Aorta (tissue), 5 donors: Measurements from ENCODE around the gene SLC6A19. TPM values are rescaled to one million over a fixed set of nuclear protein-coding genes. Genes with fewer than 3 reads are reported as not detected.

Source experiments
- ATAC-seq: fragments of 200-7000 bp; cut with Tn5 transposase; one replicate; pipeline ENCODE4 v1.9.1; 2022; ENCODE audit warnings: moderate library complexity; ENCODE audit not compliant: low FRiP score
- DNase-seq, 2 donors: peaks; one replicate each; pipeline ENCODE4 v3.0.0-alpha.2; 2020
- H3K27ac ChIP-seq, 2 donors: one replicate each; pipeline ENCODE4 v1.5.1; 2013; ENCODE audit warnings: low read length in 2 of 2, mild to moderate bottlenecking in 2 of 2, moderate library complexity in 2 of 2, control low read depth in 1 of 2, inconsistent platforms in 1 of 2, low read depth in 1 of 2
- H3K27me3 ChIP-seq, 2 donors: one replicate each; pipeline ENCODE4 v1.6.1; 2013; ENCODE audit warnings: control low read depth in 1 of 2, low read length in 1 of 2, mild to moderate bottlenecking in 1 of 2, moderate library complexity in 1 of 2; ENCODE audit not compliant: insufficient read depth in 2 of 2, control insufficient read depth in 1 of 2
- H3K36me3 ChIP-seq, 2 donors: one replicate each; pipeline ENCODE4 v1.6.1; 2013; ENCODE audit warnings: control low read depth in 1 of 2, low read length in 1 of 2, mild to moderate bottlenecking in 1 of 2; ENCODE audit not compliant: insufficient read depth in 2 of 2, control insufficient read depth in 1 of 2
- H3K4me1 ChIP-seq, 2 donors: one replicate each; pipeline ENCODE4 v1.6.1; 2013; ENCODE audit warnings: low read length in 2 of 2, control low read depth in 1 of 2, mild to moderate bottlenecking in 1 of 2, moderate library complexity in 1 of 2; ENCODE audit not compliant: insufficient read depth in 2 of 2, control insufficient read depth in 1 of 2
- H3K4me3 ChIP-seq, 2 donors: one replicate each; pipeline ENCODE4 v1.5.1; 2013; ENCODE audit warnings: low read length in 2 of 2, control low read depth in 1 of 2, mild to moderate bottlenecking in 1 of 2
- H3K9me3 ChIP-seq: one replicate; pipeline ENCODE4 v1.6.1; 2013; ENCODE audit warnings: mild to moderate bottlenecking, low read length; ENCODE audit not compliant: control insufficient read depth
- WGBS, 2 donors: extraction: QIAGEN DNeasy Blood & Tissue Kit; methylation state at CpG; one replicate each; pipeline ENCODE4 v1.1.7; 2013; 5-methylcytosine and 5-hydroxymethylcytosine counted together
- intact Hi-C, 2 donors: fragments of 100-400 bp; cut with DNase I; formaldehyde crosslinking; loops; one replicate each; pipeline versions ENCODE4 v1.14.2 to v1.15.0; 2022
- polyA plus RNA-seq, 2 donors: library from polyadenylated mRNA; stranded (reverse); fragments of 200-250 nt; gene quantifications; one replicate each; pipeline ENCODE4 v1.2.3, GENCODE V29; 2013
- total RNA-seq, 2 donors: library from RNA; stranded (reverse); fragmentation: NEBNext Ultra II Directional; extraction: Animal tissue kit (Norgen Biotek cat#: 25700); gene quantifications; one replicate each; pipeline ENCODE4 v1.2.1, GENCODE V29; 2021
- donor health status: healthy with polysubstance abuse.
- donor health status: Bipolar disorder and iron deficiency.
- donor health status: DM: no; HTN: no; CAD: no.
- donor health status: DM: no; HTN: no; CAD: no.
- donor health status: DM: yes; HTN: yes; CAD: no.

The SLC6A19 gene
- total and polyA plus RNA-seq, 4 donors = 0.12 to 9.5 TPM; not detected in 2

GRCh38 chr5:1182633-1183423, 18.6 kb upstream of the SLC6A19 start:
- ATAC-seq (peak; percentile 28), DNase-seq (peak; percentile 40 to 56)
- intact Hi-C loops = no loop called here
- H3K9me3 ChIP-seq = no peaks in the 10 kb centered on the region
- H3K4me1 ChIP-seq = no peaks in the 10 kb centered on the region
- WGBS, 2 donors = 62 to 64% methylated on average over 31 of the region's 31 CpGs
- no peak overlapping the region for H3K27ac ChIP-seq
- H3K36me3 ChIP-seq = no peaks in the 10 kb centered on the region
- no peak overlapping the region for H3K4me3 ChIP-seq
- H3K27me3 ChIP-seq = no peaks in the 10 kb centered on the region

DNA sequence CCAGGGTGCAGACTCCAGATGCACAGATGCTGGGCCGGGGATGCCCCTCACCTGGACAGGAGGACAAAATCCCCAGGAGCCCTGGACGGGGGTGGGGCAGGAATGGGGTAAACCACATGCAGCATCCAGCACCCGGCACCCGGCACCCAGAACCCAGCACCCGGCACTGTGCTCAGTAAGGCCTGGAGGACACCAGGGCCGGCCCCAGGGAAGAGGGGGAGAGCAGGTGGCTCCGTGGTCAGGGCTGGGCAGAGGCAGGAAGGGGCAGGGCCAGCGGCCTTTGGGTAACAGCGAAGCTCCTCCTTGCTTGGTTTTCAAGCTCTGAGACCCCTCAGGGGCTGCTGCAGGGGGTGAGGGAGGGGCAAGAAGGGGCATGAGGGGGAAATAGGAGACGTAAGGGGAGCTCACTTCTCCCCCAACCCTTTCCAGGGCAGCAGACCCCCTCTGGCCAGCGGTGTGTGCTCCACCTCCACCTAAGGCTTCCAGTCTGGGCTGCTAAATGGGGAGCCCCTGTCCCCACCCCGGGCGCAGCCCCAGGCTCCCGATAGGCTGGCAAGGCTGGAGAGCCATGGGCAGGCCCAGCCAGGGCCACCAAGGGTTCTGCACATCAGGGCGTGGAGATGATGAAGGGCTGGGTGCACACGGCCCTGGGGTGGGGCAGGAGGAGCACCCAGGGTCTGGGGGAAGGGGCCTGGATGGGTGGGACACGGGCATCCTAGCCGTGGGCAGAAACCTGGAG, 17.8 kb upstream of the SLC6A19 start:
- no peaks in the 10 kb centered on the region for H3K27me3 ChIP-seq
- no peaks in the 10 kb centered on the region for H3K36me3 ChIP-seq
- WGBS, 2 donors = 69 to 70% methylated on average over 18 of the region's 18 CpGs
- no peak overlapping the region for H3K4me3 ChIP-seq
- intact Hi-C loops = no loop called here
- DNase-seq (peak; percentile 32 to 52), ATAC-seq (no peak)
- no peaks in the 10 kb centered on the region for H3K4me1 ChIP-seq
- no peak overlapping the region for H3K27ac ChIP-seq
- no peaks in the 10 kb centered on the region for H3K9me3 ChIP-seq

DNA sequence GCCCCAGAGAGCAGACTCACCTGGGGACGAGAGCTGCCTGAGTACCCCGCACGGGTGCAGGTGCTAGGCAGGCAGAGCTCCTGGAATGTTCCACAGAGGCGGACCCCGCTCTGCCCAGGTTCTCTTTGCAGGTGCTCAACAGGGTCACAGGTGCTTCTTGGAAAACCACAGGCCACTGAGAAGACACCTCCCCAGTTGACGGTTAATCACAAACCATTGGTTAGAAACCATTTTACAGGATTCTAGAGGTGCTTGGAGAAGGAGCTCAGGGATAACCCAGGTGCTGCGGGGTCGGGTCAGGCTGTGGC, 17.3 kb upstream of the SLC6A19 start:
- no peaks in the 10 kb centered on the region for H3K4me1 ChIP-seq
- no peak for DNase-seq
- H3K27me3 ChIP-seq = no peaks in the 10 kb centered on the region
- no peak for ATAC-seq
- no peaks in the 10 kb centered on the region for H3K9me3 ChIP-seq
- H3K27ac ChIP-seq = no peak overlapping the region
- no peak overlapping the region for H3K4me3 ChIP-seq
- intact Hi-C loops = no loop called here
- H3K36me3 ChIP-seq = no peaks in the 10 kb centered on the region
- 93% methylated on average over 8 of the region's 8 CpGs for WGBS, 2 donors

DNA sequence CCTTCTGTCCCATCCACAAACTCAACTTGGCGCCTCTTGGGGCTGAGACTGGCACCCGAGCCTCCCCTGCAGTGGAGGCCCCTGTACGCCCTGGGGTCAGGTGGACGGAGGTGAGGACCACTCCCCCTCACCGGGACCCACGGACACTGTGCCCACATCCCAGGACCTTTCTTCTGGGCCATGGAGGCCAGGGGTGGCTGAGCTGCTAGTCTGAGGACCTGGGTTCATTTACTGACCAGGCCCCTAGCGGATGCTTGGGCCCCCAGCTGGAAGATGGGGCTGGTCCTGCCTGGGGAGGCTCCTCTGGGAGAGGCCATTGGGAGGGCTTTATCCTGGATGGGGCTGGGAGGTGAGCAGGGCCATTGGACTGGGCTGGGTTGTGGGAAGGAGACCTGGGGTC, 16.9 kb upstream of the SLC6A19 start:
- DNase-seq (peak; percentile 20 to 63), ATAC-seq (no peak)
- Histone ChIP-seq H3K4me1 (no peaks in the 10 kb centered on the region), H3K27ac (no peak overlapping the region), H3K4me3 (no peak overlapping the region), H3K27me3 (no peaks in the 10 kb centered on the region), H3K36me3 (no peaks in the 10 kb centered on the region), H3K9me3 (no peaks in the 10 kb centered on the region)
- intact Hi-C loops = no loop called here
- 86 to 89% methylated on average over 7 of the region's 7 CpGs for WGBS, 2 donors

GRCh38 chr5:1185038-1185627, 16.3 kb upstream of the SLC6A19 start:
- DNase-seq (no peak), ATAC-seq (no peak)
- no peak overlapping the region for H3K27ac ChIP-seq
- no peak overlapping the region for H3K4me3 ChIP-seq
- H3K36me3 ChIP-seq = no peaks in the 10 kb centered on the region
- H3K4me1 ChIP-seq = no peaks in the 10 kb centered on the region
- 89 to 91% methylated on average over 10 of the region's 10 CpGs for WGBS, 2 donors
- H3K27me3 ChIP-seq = no peaks in the 10 kb centered on the region
- H3K9me3 ChIP-seq = no peaks in the 10 kb centered on the region
- intact Hi-C loops = no loop called here

DNA sequence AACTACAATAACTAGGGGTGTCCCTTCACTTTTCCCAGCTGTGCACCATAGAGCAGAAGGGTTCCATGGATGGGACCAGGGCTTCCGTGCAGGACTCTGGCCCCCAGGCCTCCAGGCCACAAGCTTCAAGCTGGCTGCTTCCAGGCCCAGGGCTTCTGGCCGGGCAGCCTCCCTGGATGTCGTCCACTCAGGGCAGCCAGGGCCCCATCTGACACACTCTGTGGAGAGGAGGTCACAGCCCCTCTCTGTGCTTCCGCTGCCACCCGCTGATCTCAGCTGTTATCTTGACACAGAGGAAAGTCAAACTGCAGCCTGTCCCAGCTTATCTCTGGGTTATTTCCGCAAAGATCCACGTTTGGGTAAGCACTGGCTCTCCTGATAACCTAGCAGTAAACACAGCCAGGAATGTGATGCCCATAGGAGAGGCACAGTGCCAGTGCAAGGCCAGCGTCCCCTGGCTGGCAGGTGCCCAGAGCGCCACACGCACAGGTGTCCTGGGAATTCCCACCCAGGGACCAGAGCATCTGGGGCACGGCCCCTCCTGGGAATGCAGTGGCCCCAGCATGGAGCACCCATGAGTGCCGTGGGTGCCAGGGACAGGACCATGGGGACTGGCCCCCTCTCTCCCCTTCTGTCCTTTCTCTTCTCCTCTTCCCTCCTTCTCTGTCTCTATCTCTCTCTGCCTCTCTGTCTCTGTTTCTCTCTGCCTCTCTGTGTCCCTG, 15.6 kb upstream of the SLC6A19 start:
- intact Hi-C loops = no loop called here
- ATAC-seq (no peak), DNase-seq (peak; percentile 42 to 68)
- H3K4me3 ChIP-seq = no peak overlapping the region
- 43 to 47% methylated on average over 11 to 12 of the region's 12 CpGs for WGBS, 2 donors
- no peaks in the 10 kb centered on the region for H3K4me1 ChIP-seq
- H3K36me3 ChIP-seq = no peaks in the 10 kb centered on the region
- H3K27me3 ChIP-seq = no peaks in the 10 kb centered on the region
- H3K9me3 ChIP-seq = no peaks in the 10 kb centered on the region
- H3K27ac ChIP-seq = no peak overlapping the region

GRCh38 chr5:1186351-1187233, 14.8 kb upstream of the SLC6A19 start:
- no peaks in the 10 kb centered on the region for H3K4me1 ChIP-seq
- H3K27ac ChIP-seq = no peak overlapping the region
- no peak overlapping the region for H3K4me3 ChIP-seq
- 67 to 71% methylated on average over 18 of the region's 18 CpGs for WGBS, 2 donors
- intact Hi-C loops = no loop called here
- no peaks in the 10 kb centered on the region for H3K27me3 ChIP-seq
- ATAC-seq = no peak
- peak; percentile 29 to 57 for DNase-seq
- H3K36me3 ChIP-seq = no peaks in the 10 kb centered on the region
- H3K9me3 ChIP-seq = no peaks in the 10 kb centered on the region
